DOHH2 (cell line): ENCODE results near the gene PSMB1.

Experiments
- EZH2phosphoT487 ChIP-seq: fragments of 200-600 bp; sonication (generic); IDR thresholded peaks from 2 replicates; pipeline ENCODE4 v1.6.1; 2017; ENCODE audit warnings: borderline replicate concordance, mild to moderate bottlenecking, antibody characterized with exemption, low read length, moderate library complexity, mixed read lengths
- TF ChIP-seq, protein P1 (sequence below): fragments of 200-600 bp; sonication (generic); IDR thresholded peaks from one replicate; pipeline ENCODE4 v1.5.1; 2014; ENCODE audit warnings: antibody characterized with exemption, mild to moderate bottlenecking, low read depth, low read length; ENCODE audit not compliant: poor library complexity, severe bottlenecking

DNA sequence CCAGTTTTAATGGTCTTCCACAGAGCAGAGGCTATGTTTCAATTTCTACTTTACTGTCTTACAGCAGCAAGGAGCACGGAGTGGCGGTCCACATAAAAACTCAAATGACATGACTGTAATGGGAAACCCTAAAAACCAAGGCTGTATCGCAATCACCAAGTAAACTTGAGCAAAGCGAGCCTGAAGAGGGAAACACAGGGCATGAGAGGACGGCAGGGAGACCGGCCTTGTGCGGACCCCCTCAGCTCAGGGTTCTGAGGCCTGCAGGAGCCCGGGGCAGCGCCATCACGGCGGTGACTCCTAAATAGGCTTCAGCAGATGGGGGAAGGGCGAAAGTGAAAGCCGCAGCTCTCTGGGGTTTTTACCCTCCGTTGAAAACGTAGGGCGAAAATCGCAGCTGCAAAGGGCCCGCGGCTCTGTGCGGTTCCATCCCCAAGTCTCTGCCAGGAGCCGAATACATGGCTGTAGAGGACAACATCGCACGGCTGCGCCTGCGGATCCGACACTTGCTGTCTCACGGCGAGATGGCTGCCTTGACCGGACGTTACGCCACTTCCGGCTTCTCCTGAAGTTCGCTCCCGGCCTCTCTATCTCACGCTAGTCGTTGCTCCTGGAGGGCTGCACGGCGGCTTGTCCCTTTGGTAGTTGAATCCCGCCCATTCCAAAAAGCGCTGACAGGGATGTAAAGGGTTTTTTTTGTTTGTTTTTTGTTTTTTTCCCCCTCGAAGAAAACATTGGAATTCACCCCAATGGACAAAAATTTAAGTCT lies at the start of gene PSMB1:
- TF ChIP-seq, protein P1, sequence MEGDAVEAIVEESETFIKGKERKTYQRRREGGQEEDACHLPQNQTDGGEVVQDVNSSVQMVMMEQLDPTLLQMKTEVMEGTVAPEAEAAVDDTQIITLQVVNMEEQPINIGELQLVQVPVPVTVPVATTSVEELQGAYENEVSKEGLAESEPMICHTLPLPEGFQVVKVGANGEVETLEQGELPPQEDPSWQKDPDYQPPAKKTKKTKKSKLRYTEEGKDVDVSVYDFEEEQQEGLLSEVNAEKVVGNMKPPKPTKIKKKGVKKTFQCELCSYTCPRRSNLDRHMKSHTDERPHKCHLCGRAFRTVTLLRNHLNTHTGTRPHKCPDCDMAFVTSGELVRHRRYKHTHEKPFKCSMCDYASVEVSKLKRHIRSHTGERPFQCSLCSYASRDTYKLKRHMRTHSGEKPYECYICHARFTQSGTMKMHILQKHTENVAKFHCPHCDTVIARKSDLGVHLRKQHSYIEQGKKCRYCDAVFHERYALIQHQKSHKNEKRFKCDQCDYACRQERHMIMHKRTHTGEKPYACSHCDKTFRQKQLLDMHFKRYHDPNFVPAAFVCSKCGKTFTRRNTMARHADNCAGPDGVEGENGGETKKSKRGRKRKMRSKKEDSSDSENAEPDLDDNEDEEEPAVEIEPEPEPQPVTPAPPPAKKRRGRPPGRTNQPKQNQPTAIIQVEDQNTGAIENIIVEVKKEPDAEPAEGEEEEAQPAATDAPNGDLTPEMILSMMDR, result no peak
- TF ChIP-seq EZH2phosphoT487, result no peak
